ENCODE results near the gene ZNF648.
"Not testable (repeated sequence)": the region's sequence is repeated elsewhere in the genome, so short reads cannot be mapped to it uniquely, and the experiment has no call there.

The ZNF648 gene

DNA sequence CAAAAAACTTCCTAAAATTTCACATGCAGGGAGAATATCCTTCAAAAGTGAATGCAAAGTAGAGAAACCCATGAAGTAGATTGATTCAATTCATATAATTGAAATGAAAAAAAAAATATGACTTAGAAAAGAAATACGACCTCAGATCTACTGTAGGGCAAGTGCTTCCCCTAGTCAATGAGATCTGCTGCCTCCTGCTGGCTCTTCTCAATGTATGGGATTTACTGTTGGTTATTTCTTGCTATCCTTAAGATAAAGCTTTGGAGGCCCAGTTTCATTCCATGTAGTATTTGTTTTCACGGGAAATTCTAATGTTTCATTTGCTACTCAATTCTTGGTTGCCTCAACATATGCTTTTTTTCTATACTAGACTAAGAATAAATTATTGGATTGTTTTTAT is 46.2 kb downstream of the ZNF648 start:
- no peak for DNase-seq

DNA sequence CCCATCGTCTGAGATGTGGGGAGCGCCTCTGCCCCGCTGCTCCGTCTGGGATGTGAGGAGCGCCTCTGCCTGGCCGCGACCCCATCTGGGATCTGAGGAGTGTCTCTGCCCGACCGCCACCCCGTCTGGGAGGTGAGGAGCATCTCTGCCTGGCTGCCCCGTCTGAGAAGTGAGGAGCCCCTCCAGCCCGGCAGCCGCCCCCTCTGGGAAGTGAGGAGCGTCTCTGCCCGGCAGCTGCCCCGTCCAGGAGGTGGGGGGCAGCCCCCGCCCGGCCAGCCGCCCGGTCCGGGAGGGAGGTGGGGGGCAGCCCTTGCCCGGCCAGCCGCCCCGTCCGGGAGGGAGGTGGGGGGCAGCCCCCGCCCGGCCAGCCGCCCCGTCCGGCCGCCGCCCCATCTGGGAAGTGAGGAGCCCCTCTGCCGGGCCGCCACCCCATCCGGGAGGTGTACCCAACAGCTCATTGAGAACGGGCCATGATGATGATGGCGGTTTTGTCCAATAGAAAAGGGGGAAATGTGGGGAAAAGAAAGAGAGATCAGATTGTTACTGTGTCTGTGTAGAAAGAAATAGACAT is 50.6 kb downstream of the ZNF648 start:
- DNase-seq, result not testable (repeated sequence)

DNA sequence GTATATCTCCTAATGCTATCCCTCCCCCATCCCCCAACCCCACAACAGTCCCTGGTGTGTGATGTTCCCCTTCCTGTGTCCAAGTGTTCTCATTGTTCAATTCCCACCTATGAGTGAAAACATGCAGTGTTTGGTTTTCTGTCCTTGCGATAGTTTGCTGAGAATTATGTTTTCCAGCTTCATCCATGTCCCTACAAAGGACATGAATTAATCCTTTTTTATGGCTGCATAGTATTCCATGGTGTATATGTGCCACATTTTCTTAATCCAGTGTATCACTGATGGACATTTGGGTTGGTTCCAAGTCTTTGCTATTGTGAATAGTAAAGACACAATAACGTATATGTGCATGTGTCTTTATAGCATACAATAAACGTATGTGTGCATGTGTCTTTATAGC is 56.1 kb downstream of the ZNF648 start:
- DNase-seq, result not testable (repeated sequence)

DNA sequence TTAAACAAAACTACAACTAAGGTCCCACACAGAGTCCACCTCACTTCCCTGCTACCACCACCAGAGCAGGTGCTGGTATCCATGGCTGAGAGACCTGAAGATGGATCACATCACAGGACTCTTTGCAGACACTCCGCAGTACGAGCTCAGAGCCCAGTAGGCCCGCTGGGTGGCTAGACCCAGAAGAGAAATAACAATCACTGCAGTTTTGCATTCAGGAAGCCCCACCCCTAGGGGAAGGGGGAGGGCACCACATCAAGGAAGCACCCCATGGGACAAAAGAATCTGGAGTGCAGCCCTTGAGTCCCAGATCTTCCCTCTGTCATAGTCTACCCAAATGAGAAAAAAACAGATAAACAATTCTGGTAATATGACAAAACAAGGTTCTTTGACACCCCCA is 56.9 kb downstream of the ZNF648 start:
- DNase-seq, result no peak
